ENCODE data around the gene SLC1A3.

SLC1A3 gene

GRCh38 chr5:36661456-36662220 is 55.2 kb downstream of the SLC1A3 start:
- Histone ChIP-seq H2AFZ (ENCODE audit: low read length) (no peak overlapping the region), H3K4me3 (ENCODE audit: low read length, poor library complexity, severe bottlenecking) (no peak overlapping the region), H3K9me2 (replicated peaks; ENCODE audit: low read depth, low read length) (no peaks in the 10 kb centered on the region), H3K79me2 (ENCODE audit: insufficient read depth, low read length) (no peaks in the 10 kb centered on the region), H3K36me3 (ENCODE audit: insufficient read depth, low read length) (no peaks in the 10 kb centered on the region), H3K9me3 (ENCODE audit: insufficient read depth, low read depth, low read length) (no peaks in the 10 kb centered on the region), H3K27me3 (ENCODE audit: insufficient read depth, low read length, poor library complexity, severe bottlenecking) (no peaks in the 10 kb centered on the region), H3K4me2 (ENCODE audit: low read depth, low read length, poor library complexity, severe bottlenecking) (no peak overlapping the region), H4K20me1 (ENCODE audit: insufficient read depth, low read length, poor library complexity, severe bottlenecking) (no peaks in the 10 kb centered on the region), H3K4me1 (ENCODE audit: insufficient read depth, low read length, poor library complexity, severe bottlenecking) (peaks cover 9% of the 10 kb centered on the region), H3K9ac (ENCODE audit: low read depth, low read length, poor library complexity, severe bottlenecking) (no peak overlapping the region), H3F3A (ENCODE audit: low read depth) (no peaks in the 10 kb centered on the region)
- TF ChIP-seq, protein P1, sequence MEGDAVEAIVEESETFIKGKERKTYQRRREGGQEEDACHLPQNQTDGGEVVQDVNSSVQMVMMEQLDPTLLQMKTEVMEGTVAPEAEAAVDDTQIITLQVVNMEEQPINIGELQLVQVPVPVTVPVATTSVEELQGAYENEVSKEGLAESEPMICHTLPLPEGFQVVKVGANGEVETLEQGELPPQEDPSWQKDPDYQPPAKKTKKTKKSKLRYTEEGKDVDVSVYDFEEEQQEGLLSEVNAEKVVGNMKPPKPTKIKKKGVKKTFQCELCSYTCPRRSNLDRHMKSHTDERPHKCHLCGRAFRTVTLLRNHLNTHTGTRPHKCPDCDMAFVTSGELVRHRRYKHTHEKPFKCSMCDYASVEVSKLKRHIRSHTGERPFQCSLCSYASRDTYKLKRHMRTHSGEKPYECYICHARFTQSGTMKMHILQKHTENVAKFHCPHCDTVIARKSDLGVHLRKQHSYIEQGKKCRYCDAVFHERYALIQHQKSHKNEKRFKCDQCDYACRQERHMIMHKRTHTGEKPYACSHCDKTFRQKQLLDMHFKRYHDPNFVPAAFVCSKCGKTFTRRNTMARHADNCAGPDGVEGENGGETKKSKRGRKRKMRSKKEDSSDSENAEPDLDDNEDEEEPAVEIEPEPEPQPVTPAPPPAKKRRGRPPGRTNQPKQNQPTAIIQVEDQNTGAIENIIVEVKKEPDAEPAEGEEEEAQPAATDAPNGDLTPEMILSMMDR (conservative IDR thresholded peaks at IDR 0.05; ENCODE audit: low read length): no peak
- TF ChIP-seq EZH2phosphoT487 (IDR thresholded peaks at IDR 0.05; ENCODE audit: borderline replicate concordance): no peak

GRCh38 chr5:36662291-36662851 is 56.0 kb downstream of the SLC1A3 start:
- Histone ChIP-seq H2AFZ (ENCODE audit: low read length) (no peak overlapping the region), H3K79me2 (ENCODE audit: insufficient read depth, low read length) (no peaks in the 10 kb centered on the region), H3K9ac (ENCODE audit: low read depth, low read length, poor library complexity, severe bottlenecking) (no peak overlapping the region), H3K9me2 (replicated peaks; ENCODE audit: low read depth, low read length) (no peaks in the 10 kb centered on the region), H3K36me3 (ENCODE audit: insufficient read depth, low read length) (no peaks in the 10 kb centered on the region), H3K9me3 (ENCODE audit: insufficient read depth, low read depth, low read length) (no peaks in the 10 kb centered on the region), H3K27me3 (ENCODE audit: insufficient read depth, low read length, poor library complexity, severe bottlenecking) (no peaks in the 10 kb centered on the region), H3K4me1 (ENCODE audit: insufficient read depth, low read length, poor library complexity, severe bottlenecking) (peaks cover 8% of the 10 kb centered on the region), H3K4me2 (ENCODE audit: low read depth, low read length, poor library complexity, severe bottlenecking) (no peak overlapping the region), H4K20me1 (ENCODE audit: insufficient read depth, low read length, poor library complexity, severe bottlenecking) (no peaks in the 10 kb centered on the region), H3K4me3 (ENCODE audit: low read length, poor library complexity, severe bottlenecking) (no peak overlapping the region), H3F3A (ENCODE audit: low read depth) (no peaks in the 10 kb centered on the region)
- TF ChIP-seq EZH2phosphoT487 (IDR thresholded peaks at IDR 0.05; ENCODE audit: borderline replicate concordance): no peak
- TF ChIP-seq, protein P1 (conservative IDR thresholded peaks at IDR 0.05; ENCODE audit: low read length): no peak

DNA sequence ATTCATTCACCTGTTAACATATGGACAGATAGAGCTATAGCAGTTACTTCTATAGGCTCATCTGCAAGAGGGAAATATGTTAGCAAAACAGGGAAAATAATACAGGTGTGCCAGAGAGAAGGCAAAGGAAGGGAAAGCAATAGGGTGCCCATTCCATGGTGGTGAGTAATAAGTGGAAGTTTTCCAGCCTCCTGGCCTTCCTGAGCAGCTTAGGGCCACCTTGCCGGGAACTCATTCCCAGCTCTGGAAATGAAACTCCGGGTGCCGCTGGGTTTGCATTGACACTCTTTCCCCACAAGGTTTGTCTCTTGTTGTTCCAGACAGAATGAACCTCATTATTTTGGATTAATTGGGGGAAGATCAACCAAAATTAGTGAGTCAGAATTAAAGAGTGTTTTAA is 58.4 kb downstream of the SLC1A3 start:
- no peaks in the 10 kb centered on the region for H3K36me3 ChIP-seq (ENCODE audit: insufficient read depth, low read length)
- H3K9me3 ChIP-seq (ENCODE audit: insufficient read depth, low read depth, low read length): no peaks in the 10 kb centered on the region
- no peak overlapping the region for H3K4me3 ChIP-seq (ENCODE audit: low read length, poor library complexity, severe bottlenecking)
- H3K9me2 ChIP-seq (replicated peaks; ENCODE audit: low read depth, low read length): no peaks in the 10 kb centered on the region
- no peak overlapping the region for H3K9ac ChIP-seq (ENCODE audit: low read depth, low read length, poor library complexity, severe bottlenecking)
- no peak overlapping the region for H2AFZ ChIP-seq (ENCODE audit: low read length)
- no peak overlapping the region for H3K4me2 ChIP-seq (ENCODE audit: low read depth, low read length, poor library complexity, severe bottlenecking)
- H4K20me1 ChIP-seq (ENCODE audit: insufficient read depth, low read length, poor library complexity, severe bottlenecking): no peaks in the 10 kb centered on the region
- no peaks in the 10 kb centered on the region for H3K27me3 ChIP-seq (ENCODE audit: insufficient read depth, low read length, poor library complexity, severe bottlenecking)
- TF ChIP-seq, protein P1 (conservative IDR thresholded peaks at IDR 0.05; ENCODE audit: low read length): no peak
- TF ChIP-seq EZH2phosphoT487 (IDR thresholded peaks at IDR 0.05; ENCODE audit: borderline replicate concordance): no peak
- no peaks in the 10 kb centered on the region for H3K4me1 ChIP-seq (ENCODE audit: insufficient read depth, low read length, poor library complexity, severe bottlenecking)
- H3K79me2 ChIP-seq (ENCODE audit: insufficient read depth, low read length): no peaks in the 10 kb centered on the region
- no peaks in the 10 kb centered on the region for H3F3A ChIP-seq (ENCODE audit: low read depth)
